Measurements from ENCODE around the gene NRXN3. TPM values are rescaled to one million over a fixed set of nuclear protein-coding genes. Genes with fewer than 3 reads are reported as not detected.
"Not testable (repeated sequence)": the region's sequence is repeated elsewhere in the genome, so short reads cannot be mapped to it uniquely, and the experiment has no call there.

The NRXN3 gene
- total RNA-seq, 1 experiment from 2014 or later: not detected

- BruUV-seq (replicated peaks); H3K9ac ChIP-seq (ENCODE audit: low read length); RAD21 ChIA-PET (ENCODE audit: low non-redundant PET in 1 of 2, low total read pairs in 2 of 2, uncharacterized antibody in 2 of 2, unreplicated experiment in 2 of 2); H3K4me1 ChIP-seq (ENCODE audit: control insufficient read depth in 1 of 2, insufficient read depth in 2 of 2, low read length in 2 of 2); intact Hi-C loops (cut with micrococcal nuclease); H3K27me3 ChIP-seq (ENCODE audit: insufficient read depth, low read length); H3K27ac ChIP-seq (ENCODE audit: low read depth, low read length); ATAC-seq; H3K4me2 ChIP-seq (ENCODE audit: low read length); DNase-seq (ENCODE audit: low read depth, low spot score); H3K79me2 ChIP-seq (ENCODE audit: insufficient read depth, low read length); POLR2A ChIA-PET; H3K36me3 ChIP-seq (ENCODE audit: control insufficient read depth in 1 of 2, insufficient read depth in 2 of 2, low read length in 2 of 2); H2AFZ ChIP-seq (ENCODE audit: low read depth, low read length, poor library complexity, severe bottlenecking); H4K20me1 ChIP-seq (ENCODE audit: insufficient read depth); CTCF ChIA-PET; H3K9me2 ChIP-seq (ENCODE audit: insufficient read depth); H3K9me3 ChIP-seq (ENCODE audit: control insufficient read depth in 1 of 2, insufficient read depth in 1 of 2, low read depth in 1 of 2, low read length in 2 of 2); H3K4me3 ChIP-seq (replicated peaks in 1 of 2; ENCODE audit: low read depth in 1 of 2, low read length in 2 of 2): not testable (repeated sequence)
Observed at GRCh38 chr14:78487573-78487972, 317.4 kb downstream of the NRXN3 start.

- Histone ChIP-seq H4K20me1 (ENCODE audit: insufficient read depth) (no peaks in the 10 kb centered on the region), H3K9ac (ENCODE audit: low read length) (no peak overlapping the region), H3K79me2 (ENCODE audit: insufficient read depth, low read length) (no peaks in the 10 kb centered on the region), H3K4me2 (ENCODE audit: low read length) (no peak overlapping the region), H3K27ac (ENCODE audit: low read depth, low read length) (no peak overlapping the region), H3K4me1 (ENCODE audit: control insufficient read depth in 1 of 2, insufficient read depth in 2 of 2, low read length in 2 of 2) (no peaks in the 10 kb centered on the region), H2AFZ (ENCODE audit: low read depth, low read length, poor library complexity, severe bottlenecking) (no peak overlapping the region), H3K9me3 (ENCODE audit: control insufficient read depth in 1 of 2, insufficient read depth in 1 of 2, low read depth in 1 of 2, low read length in 2 of 2) (no peaks in the 10 kb centered on the region), H3K27me3 (ENCODE audit: insufficient read depth, low read length) (no peaks in the 10 kb centered on the region), H3K9me2 (ENCODE audit: insufficient read depth) (no peaks in the 10 kb centered on the region), H3K36me3 (ENCODE audit: control insufficient read depth in 1 of 2, insufficient read depth in 2 of 2, low read length in 2 of 2) (no peaks in the 10 kb centered on the region), H3K4me3 (replicated peaks in 1 of 2; ENCODE audit: low read depth in 1 of 2, low read length in 2 of 2) (no peak overlapping the region)
- DNase-seq (ENCODE audit: low read depth, low spot score): no peak
- POLR2A ChIA-PET: no interaction called here
- TF ChIP-seq YY1 (IDR thresholded peaks at IDR 0.05; ENCODE audit: extremely low read depth, insufficient replicate concordance, low read depth, low read length): no peak
- TF ChIP-seq CTCF (IDR thresholded peaks at IDR 0.05 in 2 of 3, conservative IDR thresholded peaks at IDR 0.05 in 1 of 3; ENCODE audit: borderline replicate concordance in 1 of 3, insufficient read depth in 1 of 3, low read depth in 2 of 3, low read length in 2 of 3): no peak
- no peak for TF ChIP-seq TCF7L2 (IDR thresholded peaks at IDR 0.05; ENCODE audit: borderline replicate concordance, extremely low read depth, insufficient read depth, insufficient read length)
- TF ChIP-seq CBX3 (IDR thresholded peaks at IDR 0.05; ENCODE audit: low read depth): no peak
- TF ChIP-seq SIN3A (IDR thresholded peaks at IDR 0.05; ENCODE audit: low read depth): no peak
- TF ChIP-seq POLR2AphosphoS5 (IDR thresholded peaks at IDR 0.05; ENCODE audit: low read depth, low read length): no peak
- TF ChIP-seq RAD21 (IDR thresholded peaks at IDR 0.05; ENCODE audit: low read depth): no peak
- TF ChIP-seq SRF (IDR thresholded peaks at IDR 0.05; ENCODE audit: low read depth): no peak
- no peak for TF ChIP-seq MAX (IDR thresholded peaks at IDR 0.05)
- TF ChIP-seq CEBPB (IDR thresholded peaks at IDR 0.05; ENCODE audit: low read depth): no peak
- TF ChIP-seq EZH2phosphoT487 (IDR thresholded peaks at IDR 0.05; ENCODE audit: borderline replicate concordance): no peak
- no peak for TF ChIP-seq ZNF274 (IDR thresholded peaks at IDR 0.05; ENCODE audit: low read depth, low read length)
- no TSS peak for BruUV-seq (replicated peaks)
- no peak for ATAC-seq
- CTCF ChIA-PET: no interaction called here
- intact Hi-C loops (cut with micrococcal nuclease): no loop called here
- RAD21 ChIA-PET (ENCODE audit: low non-redundant PET in 1 of 2, low total read pairs in 2 of 2, uncharacterized antibody in 2 of 2, unreplicated experiment in 2 of 2): no interaction called here
Observed at GRCh38 chr14:78488938-78489337, 318.8 kb downstream of the NRXN3 start.

All from HCT116 (cell line).